ENCODE results near the gene TMEM130. TPM values are rescaled to one million over a fixed set of nuclear protein-coding genes. Genes with fewer than 3 reads are reported as not detected.

TMEM130 gene
- total RNA-seq, 1 experiment from 2014 or later, result 1.7 TPM

GRCh38 chr7:98810153-98810802 is 59.5 kb downstream of the TMEM130 start:
- Histone ChIP-seq H3K56ac (ENCODE audit: insufficient read length, low read depth, low read length) (no peak overlapping the region), H3K23ac (ENCODE audit: insufficient read length, low read depth, low read length) (no peak overlapping the region), H3K4me2 (ENCODE audit: insufficient read depth, insufficient read length, low read length) (no peak overlapping the region), H2BK12ac (ENCODE audit: insufficient read length, low read depth, low read length) (no peak overlapping the region), H3T11ph (ENCODE audit: low read length) (no peak overlapping the region), H2BK15ac (ENCODE audit: low read depth, low read length) (no peak overlapping the region), H3K79me2 (ENCODE audit: insufficient read depth, low read length) (no peaks in the 10 kb centered on the region), H3K18ac (ENCODE audit: insufficient read length, low read depth, low read length) (no peak overlapping the region), H2BK120ac (ENCODE audit: low read depth, low read length, poor library complexity, severe bottlenecking) (no peak overlapping the region), H3K23me2 (ENCODE audit: insufficient read length, low read depth, low read length, poor library complexity, severe bottlenecking) (no peaks in the 10 kb centered on the region), H3K27ac (ENCODE audit: insufficient read length, low read depth, low read length) (no peak overlapping the region), H4K20me1 (ENCODE audit: control insufficient read depth, insufficient read depth, insufficient read length) (no peaks in the 10 kb centered on the region), H2AK5ac (ENCODE audit: insufficient read length, low read length) (no peak overlapping the region), H3K9me3 (ENCODE audit: control insufficient read depth, low read depth, low read length) (peaks cover 5% of the 10 kb centered on the region), H3K27me3 (ENCODE audit: insufficient read depth, low read length) (no peaks in the 10 kb centered on the region), H4K8ac (replicated peaks; ENCODE audit: insufficient read length, low read depth, low read length) (no peak overlapping the region), H2BK20ac (ENCODE audit: low read depth, low read length, poor library complexity, severe bottlenecking) (no peak overlapping the region), H4K91ac (ENCODE audit: insufficient read length, low read depth, low read length) (no peak overlapping the region), H3K9ac (ENCODE audit: extremely low read depth, insufficient read length, low read length) (no peak overlapping the region), H3K4ac (ENCODE audit: low read depth, low read length) (no peak overlapping the region), H2AFZ (ENCODE audit: low read length) (no peak overlapping the region), H2BK5ac (ENCODE audit: insufficient read length, low read length) (no peak overlapping the region), H4K5ac (ENCODE audit: insufficient read length, low read depth, low read length) (no peak overlapping the region), H3K14ac (ENCODE audit: insufficient read depth, low read length) (no peak overlapping the region), H3K79me1 (ENCODE audit: insufficient read depth, low read depth, low read length, poor library complexity, severe bottlenecking) (no peaks in the 10 kb centered on the region), H3K4me1 (ENCODE audit: insufficient read depth, low read length) (no peaks in the 10 kb centered on the region)
- DNase-seq, result no peak
- Mint-ChIP-seq H3K4me3 (no peak overlapping the region; a peak in 1 of 5 replicates), H3K27me3 (ENCODE audit: low read depth) (peaks cover 3% of the 10 kb centered on the region; the same call in 1 of the 2 replicates), H3K36me3 (ENCODE audit: insufficient read depth in 1 of 3, low read depth in 3 of 3) (peaks cover 3 to 16% (median 4%) of the 10 kb centered on the region in 3 experiments), H3K9me3 (peaks cover 14 to 16% of the 10 kb centered on the region in 2 experiments), H3K27ac (0 out of 7 replicates have a peak overlapping the region, but pooled peaks of 1 of the 3 experiments have one; percentile 24), H3K4me1 (peaks cover 10 to 15% of the 10 kb centered on the region in 2 experiments)
- WGBS (ENCODE audit: extremely low coverage, insufficient read length, low lambda C conversion rate), result no CpG with 5 or more reads among the region's 9 CpGs
- TF ChIP-seq, protein P1, sequence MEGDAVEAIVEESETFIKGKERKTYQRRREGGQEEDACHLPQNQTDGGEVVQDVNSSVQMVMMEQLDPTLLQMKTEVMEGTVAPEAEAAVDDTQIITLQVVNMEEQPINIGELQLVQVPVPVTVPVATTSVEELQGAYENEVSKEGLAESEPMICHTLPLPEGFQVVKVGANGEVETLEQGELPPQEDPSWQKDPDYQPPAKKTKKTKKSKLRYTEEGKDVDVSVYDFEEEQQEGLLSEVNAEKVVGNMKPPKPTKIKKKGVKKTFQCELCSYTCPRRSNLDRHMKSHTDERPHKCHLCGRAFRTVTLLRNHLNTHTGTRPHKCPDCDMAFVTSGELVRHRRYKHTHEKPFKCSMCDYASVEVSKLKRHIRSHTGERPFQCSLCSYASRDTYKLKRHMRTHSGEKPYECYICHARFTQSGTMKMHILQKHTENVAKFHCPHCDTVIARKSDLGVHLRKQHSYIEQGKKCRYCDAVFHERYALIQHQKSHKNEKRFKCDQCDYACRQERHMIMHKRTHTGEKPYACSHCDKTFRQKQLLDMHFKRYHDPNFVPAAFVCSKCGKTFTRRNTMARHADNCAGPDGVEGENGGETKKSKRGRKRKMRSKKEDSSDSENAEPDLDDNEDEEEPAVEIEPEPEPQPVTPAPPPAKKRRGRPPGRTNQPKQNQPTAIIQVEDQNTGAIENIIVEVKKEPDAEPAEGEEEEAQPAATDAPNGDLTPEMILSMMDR (conservative IDR thresholded peaks at IDR 0.05), result no peak
